ES-I3 (cell line): ENCODE data around the gene POLR2F.
"Not testable (repeated sequence)": the region's sequence is repeated elsewhere in the genome, so short reads cannot be mapped to it uniquely, and the experiment has no call there.

ENCODE experiments used
- H3K36me3 ChIP-seq: 2 replicates; pipeline ENCODE4 v1.6.1; 2013; ENCODE audit warnings: mild to moderate bottlenecking, low read length, control low read depth, moderate library complexity; ENCODE audit not compliant: insufficient read depth
- H3K4me1 ChIP-seq: 2 replicates; pipeline ENCODE4 v1.6.1; 2013; ENCODE audit warnings: mild to moderate bottlenecking, control low read depth, low read length; ENCODE audit not compliant: insufficient read depth
- H3K9ac ChIP-seq: 2 replicates; pipeline ENCODE4 v1.6.1; 2013; ENCODE audit warnings: low read depth, mild to moderate bottlenecking, low read length, moderate library complexity
- H3K9me3 ChIP-seq: 2 replicates; pipeline ENCODE4 v1.6.1; 2013; ENCODE audit warnings: mild to moderate bottlenecking, low read length, moderate library complexity; ENCODE audit not compliant: control insufficient read depth, insufficient read depth

The POLR2F gene

GRCh38 chr22:37932401-37932800 is 21.1 kb upstream of the POLR2F start:
- no peaks in the 10 kb centered on the region; the same call in 1 of the 2 replicates for H3K4me1 ChIP-seq
- no peaks in the 10 kb centered on the region; the same call in 1 of the 2 replicates for H3K36me3 ChIP-seq
- H3K9me3 ChIP-seq: no peaks in the 10 kb centered on the region
- H3K9ac ChIP-seq: no peak overlapping the region

- no peaks in the 10 kb centered on the region for H3K9me3 ChIP-seq
- no peaks in the 10 kb centered on the region; the same call in 1 of the 2 replicates for H3K36me3 ChIP-seq
- H3K9ac ChIP-seq: no peak overlapping the region
- H3K4me1 ChIP-seq: no peaks in the 10 kb centered on the region; the same call in 1 of the 2 replicates
Measured at GRCh38 chr22:37932821-37933578, 20.5 kb upstream of the POLR2F start.

DNA sequence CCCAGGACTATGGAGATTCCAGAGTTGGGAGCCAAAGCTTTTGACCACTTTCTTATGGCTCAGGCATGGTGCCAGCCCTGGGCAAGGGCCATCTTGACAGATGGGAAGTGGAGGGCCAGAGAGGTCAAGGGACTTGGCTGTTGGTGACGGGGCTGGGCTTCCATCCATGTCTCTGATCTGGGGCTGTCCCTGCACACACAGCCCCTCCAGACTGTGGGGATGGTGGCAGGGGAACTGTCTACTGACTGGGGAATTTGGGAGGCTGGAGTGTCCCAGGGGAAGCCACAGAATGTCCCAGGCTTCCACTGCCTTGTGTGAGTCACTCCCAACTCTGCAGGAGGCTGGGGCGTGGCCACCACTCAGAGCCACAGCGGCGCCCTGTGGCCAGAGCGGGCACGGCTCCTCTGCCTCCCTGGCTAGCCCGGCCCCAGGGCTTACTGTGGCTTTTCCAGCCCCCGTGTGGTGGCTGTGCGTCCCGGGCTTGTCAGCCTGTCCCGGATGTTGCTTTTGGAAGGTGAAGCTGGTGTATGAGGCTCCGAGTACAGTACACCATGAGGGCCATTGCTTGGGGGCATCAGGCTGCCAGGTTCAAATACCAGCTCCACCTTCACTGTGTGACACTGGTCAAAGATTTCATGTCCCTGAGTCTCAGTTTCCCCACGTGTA is 19.7 kb upstream of the POLR2F start:
- H3K36me3 ChIP-seq: no peaks in the 10 kb centered on the region; the same call in 1 of the 2 replicates
- H3K9me3 ChIP-seq: no peaks in the 10 kb centered on the region
- H3K9ac ChIP-seq: no peak overlapping the region
- no peaks in the 10 kb centered on the region; the same call in 1 of the 2 replicates for H3K4me1 ChIP-seq

DNA sequence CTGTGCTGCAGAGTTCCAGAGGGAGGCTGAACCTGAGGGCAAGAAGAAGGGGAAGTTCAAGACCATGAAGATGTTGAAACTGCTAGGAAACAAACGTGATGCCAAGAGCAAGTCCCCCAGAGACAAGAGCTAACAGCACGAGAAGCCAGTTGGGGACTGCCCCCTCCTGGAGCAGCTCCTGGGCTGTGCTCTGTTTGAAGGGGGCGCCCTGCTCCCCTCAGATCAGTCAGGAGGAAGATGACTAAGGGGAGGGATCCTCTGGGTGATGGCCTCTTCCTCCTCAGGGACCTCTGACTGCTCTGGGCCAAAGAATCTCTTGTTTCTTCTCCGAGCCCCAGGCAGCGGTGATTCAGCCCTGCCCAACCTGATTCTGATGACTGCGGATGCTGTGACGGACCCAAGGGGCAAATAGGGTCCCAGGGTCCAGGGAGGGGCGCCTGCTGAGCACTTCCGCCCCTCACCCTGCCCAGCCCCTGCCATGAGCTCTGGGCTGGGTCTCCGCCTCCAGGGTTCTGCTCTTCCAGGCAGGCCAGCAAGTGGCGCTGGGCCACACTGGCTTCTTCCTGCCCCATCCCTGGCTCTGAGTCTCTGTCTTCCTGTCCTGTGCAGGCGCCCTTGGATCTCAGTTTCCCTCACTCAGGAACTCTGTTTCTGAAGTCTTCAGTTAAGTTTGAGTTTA is 12.7 kb upstream of the POLR2F start:
- H3K9me3 ChIP-seq: no peaks in the 10 kb centered on the region
- H3K36me3 ChIP-seq: peaks cover 7% of the 10 kb centered on the region; the same call in 1 of the 2 replicates
- no peaks in the 10 kb centered on the region for H3K4me1 ChIP-seq
- H3K9ac ChIP-seq: no peak overlapping the region

- H3K36me3 ChIP-seq: peaks cover 7% of the 10 kb centered on the region; the same call in 1 of the 2 replicates
- no peaks in the 10 kb centered on the region for H3K9me3 ChIP-seq
- H3K4me1 ChIP-seq: no peaks in the 10 kb centered on the region
- H3K9ac ChIP-seq: no peak overlapping the region
Measured at GRCh38 chr22:37942133-37942532, 11.4 kb upstream of the POLR2F start.

DNA sequence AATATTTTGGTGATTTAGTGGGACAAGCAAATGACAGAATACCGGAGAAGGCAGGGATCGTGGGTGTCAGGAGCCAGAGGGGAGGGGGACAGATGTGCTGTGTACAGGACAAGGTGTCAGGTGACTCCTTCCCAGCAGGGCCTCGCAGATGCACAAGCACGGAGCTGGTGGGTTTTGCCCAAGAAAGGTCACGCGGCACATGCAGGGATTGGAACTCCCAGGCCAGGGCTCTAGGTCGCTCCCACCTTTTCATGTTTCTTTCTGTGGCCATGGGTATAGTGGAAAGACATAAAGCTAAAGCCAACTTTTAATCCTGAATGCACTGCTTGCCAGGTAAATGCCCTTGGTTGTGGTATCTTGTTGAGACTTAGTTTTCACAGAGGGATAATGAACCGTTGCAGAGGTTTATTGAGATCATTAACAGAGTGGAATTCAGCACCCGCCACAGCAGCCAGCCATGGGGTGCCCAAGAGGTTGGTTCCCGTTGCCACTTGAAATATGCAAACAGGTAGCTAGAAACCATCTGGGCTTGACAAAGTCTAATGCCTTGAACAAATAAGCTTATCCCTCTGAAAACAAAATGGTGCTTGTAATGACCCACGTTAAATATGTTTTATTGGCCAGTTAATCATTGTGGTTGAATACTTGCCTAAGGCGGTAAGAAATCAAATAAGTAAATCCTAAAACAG is 10.2 kb upstream of the POLR2F start:
- Histone ChIP-seq H3K9me3 (no peaks in the 10 kb centered on the region), H3K4me1 (no peaks in the 10 kb centered on the region), H3K36me3 (peaks cover 7% of the 10 kb centered on the region; the same call in 1 of the 2 replicates), H3K9ac (no peak overlapping the region)

GRCh38 chr22:37943825-37944198 is 9.7 kb upstream of the POLR2F start:
- H3K4me1 ChIP-seq: no peaks in the 10 kb centered on the region
- no peaks in the 10 kb centered on the region for H3K9me3 ChIP-seq
- no peak overlapping the region for H3K9ac ChIP-seq
- peaks cover 7% of the 10 kb centered on the region; the same call in 1 of the 2 replicates for H3K36me3 ChIP-seq

- not testable (repeated sequence) for H3K9ac ChIP-seq, H3K9me3 ChIP-seq, H3K36me3 ChIP-seq, H3K4me1 ChIP-seq
Measured at GRCh38 chr22:37944423-37944822, 9.1 kb upstream of the POLR2F start.

- H3K9me3 ChIP-seq, H3K36me3 ChIP-seq, H3K4me1 ChIP-seq, H3K9ac ChIP-seq: not testable (repeated sequence)
Measured at GRCh38 chr22:37947142-37947795, 6.2 kb upstream of the POLR2F start.

DNA sequence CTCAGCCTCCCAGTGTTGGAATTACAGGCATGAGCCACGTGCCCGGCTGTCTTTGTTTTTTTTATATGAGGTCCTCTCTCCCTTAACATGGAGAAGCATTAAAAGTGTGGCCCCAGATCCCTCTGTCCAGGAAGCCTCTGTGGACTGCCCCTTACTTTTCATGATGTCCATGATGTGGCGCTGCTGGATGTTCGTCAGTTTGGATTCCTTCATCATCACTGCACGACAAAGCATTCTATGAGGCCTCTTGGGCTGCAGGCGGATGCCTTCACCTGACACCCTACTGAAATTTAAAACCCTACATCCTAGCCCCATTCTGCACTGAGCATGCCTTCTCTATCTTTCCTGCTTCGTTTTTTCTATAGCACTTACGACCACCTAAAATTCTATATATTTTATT is 2.2 kb upstream of the POLR2F start:
- Histone ChIP-seq H3K4me1 (no peaks in the 10 kb centered on the region), H3K36me3 (no peaks in the 10 kb centered on the region), H3K9me3 (no peaks in the 10 kb centered on the region), H3K9ac (no peak overlapping the region)

DNA sequence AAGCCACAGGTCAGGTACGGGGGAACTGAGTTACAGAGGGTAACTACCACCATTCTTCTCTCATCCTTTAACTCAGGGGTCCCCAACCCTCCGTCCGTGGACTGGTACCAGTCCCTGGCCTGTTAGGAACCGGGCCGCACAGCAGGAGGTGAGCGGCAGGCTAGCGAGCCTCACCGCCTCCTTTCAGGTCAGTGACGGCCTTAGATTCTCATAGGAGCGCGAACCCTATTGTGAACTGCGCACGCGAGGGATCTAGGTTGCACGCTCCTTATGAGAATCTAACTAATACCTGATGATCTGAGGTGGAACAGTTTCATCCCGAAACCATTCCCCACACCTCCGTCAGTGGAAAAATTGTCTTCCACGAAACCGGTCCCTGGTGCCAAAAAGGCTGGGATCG is 870 bp upstream of the POLR2F start:
- H3K4me1 ChIP-seq, H3K36me3 ChIP-seq, H3K9me3 ChIP-seq: not testable (repeated sequence)
- H3K9ac ChIP-seq: peak overlapping the region; percentile 79; the same call in 1 of the 2 replicates

DNA sequence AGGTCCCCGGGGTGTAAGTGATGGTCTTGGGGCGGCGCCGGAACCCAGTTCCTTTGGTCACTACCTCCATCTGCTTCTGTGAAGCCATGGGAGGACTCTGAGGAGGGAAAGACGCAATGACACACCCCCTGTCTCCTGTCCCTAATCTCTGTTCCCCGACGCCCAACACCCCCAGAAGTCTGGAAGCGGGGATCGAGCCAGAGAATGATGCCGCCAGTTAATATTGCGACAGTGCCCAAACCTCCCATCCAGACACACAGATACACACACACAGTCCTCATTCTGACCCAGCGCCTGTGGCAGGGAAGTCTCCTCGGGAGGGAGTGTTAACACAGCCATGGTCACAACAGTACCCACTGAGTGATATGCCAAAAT is 450 bp upstream of the POLR2F start:
- no peaks in the 10 kb centered on the region for H3K4me1 ChIP-seq
- H3K9ac ChIP-seq: peak overlapping the region; percentile 79; the same call in 1 of the 2 replicates
- H3K9me3 ChIP-seq: no peaks in the 10 kb centered on the region
- peaks cover 9% of the 10 kb centered on the region for H3K36me3 ChIP-seq

- peaks cover 18% of the 10 kb centered on the region for H3K36me3 ChIP-seq
- peak overlapping the region; percentile 79; the same call in 1 of the 2 replicates for H3K9ac ChIP-seq
- H3K4me1 ChIP-seq: no peaks in the 10 kb centered on the region
- no peaks in the 10 kb centered on the region for H3K9me3 ChIP-seq
Measured at GRCh38 chr22:37954686-37955085, 1.2 kb downstream of the POLR2F start.
